Measurements from ENCODE around the gene MRPL22.
"Not testable (repeated sequence)": the region's sequence is repeated elsewhere in the genome, so short reads cannot be mapped to it uniquely, and the experiment has no call there.

The MRPL22 gene

GRCh38 chr5:154999865-155000264 is 59.0 kb downstream of the MRPL22 start:
- no peak for DNase-seq

GRCh38 chr5:155001523-155001922 is 60.6 kb downstream of the MRPL22 start:
- DNase-seq: no peak

- not testable (repeated sequence) for DNase-seq
Measured at GRCh38 chr5:155002722-155003121, 61.8 kb downstream of the MRPL22 start.

- DNase-seq: no peak
Measured at GRCh38 chr5:155004138-155004744, 63.4 kb downstream of the MRPL22 start.

GRCh38 chr5:155006265-155006664 is 65.4 kb downstream of the MRPL22 start:
- not testable (repeated sequence) for DNase-seq

GRCh38 chr5:155008669-155009068 is 67.8 kb downstream of the MRPL22 start:
- no peak for DNase-seq

- DNase-seq: no peak
Measured at GRCh38 chr5:155010881-155011280, 70.0 kb downstream of the MRPL22 start.

- DNase-seq: no peak
Measured at GRCh38 chr5:155013526-155013925, 72.7 kb downstream of the MRPL22 start, which contains the start of gene KIF4B. KIF4B (plus strand) TSS chr5:155013755; CDS start chr5:155013860, 105 bp downstream.

GRCh38 chr5:155015239-155015638 is 74.4 kb downstream of the MRPL22 start:
- no peak for DNase-seq

- DNase-seq: no peak
Measured at GRCh38 chr5:155017610-155018009, 76.7 kb downstream of the MRPL22 start.

Measured in right hindlimb (tissue), 1 donor.